MG63 (cell line): ENCODE measurements around the gene PCDHB9. TPM values are rescaled to one million over a fixed set of nuclear protein-coding genes. Genes with fewer than 3 reads are reported as not detected.
"Not testable (repeated sequence)": the region's sequence is repeated elsewhere in the genome, so short reads cannot be mapped to it uniquely, and the experiment has no call there.

ENCODE experiments used
- DNase-seq: peaks from one replicate; pipeline ENCODE4 v3.0.0-alpha.2; 2020
- H3K27me3 ChIP-seq: fragments of 250-450 bp; sonication (Bioruptor Pico); 2 replicates; pipeline ENCODE4 v1.5.1; 2020; ENCODE audit warnings: mild to moderate bottlenecking, moderate library complexity
- H3K36me3 ChIP-seq: fragments of 250-450 bp; sonication (Bioruptor Pico); 2 replicates; pipeline ENCODE4 v1.5.1; 2020; ENCODE audit warnings: mild to moderate bottlenecking, moderate library complexity
- H3K4me3 ChIP-seq: fragments of 250-450 bp; sonication (Bioruptor Pico); 2 replicates; pipeline ENCODE4 v1.5.1; 2020; ENCODE audit warnings: mild to moderate bottlenecking, moderate library complexity
- H3K9me3 ChIP-seq: fragments of 250-450 bp; sonication (Bioruptor Pico); 2 replicates; pipeline ENCODE4 v1.5.1; 2020; ENCODE audit warnings: mild to moderate bottlenecking, moderate library complexity
- total RNA-seq: library from RNA; depleted of rRNA; stranded (reverse); fragments of >200 nt; shearing (Covaris generic); gene quantifications from 2 replicates; pipeline ENCODE4 v1.2.3, GENCODE V29; 2014; ENCODE audit warnings: low replicate concordance; rRNA removed

PCDHB9 gene
- total RNA-seq, 1 experiment from 2014 or later = 1.9 TPM

DNA sequence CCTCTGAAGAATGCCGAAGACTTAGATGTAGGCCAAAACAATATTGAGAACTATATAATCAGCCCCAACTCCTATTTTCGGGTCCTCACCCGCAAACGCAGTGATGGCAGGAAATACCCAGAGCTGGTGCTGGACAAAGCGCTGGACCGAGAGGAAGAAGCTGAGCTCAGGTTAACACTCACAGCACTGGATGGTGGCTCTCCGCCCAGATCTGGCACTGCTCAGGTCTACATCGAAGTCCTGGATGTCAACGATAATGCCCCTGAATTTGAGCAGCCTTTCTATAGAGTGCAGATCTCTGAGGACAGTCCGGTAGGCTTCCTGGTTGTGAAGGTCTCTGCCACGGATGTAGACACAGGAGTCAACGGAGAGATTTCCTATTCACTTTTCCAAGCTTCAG lies 27.6 kb downstream of the PCDHB9 start:
- not testable (repeated sequence) for H3K27me3 ChIP-seq, H3K4me3 ChIP-seq, DNase-seq, H3K36me3 ChIP-seq, H3K9me3 ChIP-seq

GRCh38 chr5:141215504-141215903 lies 28.5 kb downstream of the PCDHB9 start:
- not testable (repeated sequence) for H3K4me3 ChIP-seq, H3K36me3 ChIP-seq, H3K27me3 ChIP-seq, H3K9me3 ChIP-seq, DNase-seq

- not testable (repeated sequence) for H3K4me3 ChIP-seq, H3K36me3 ChIP-seq, DNase-seq, H3K9me3 ChIP-seq, H3K27me3 ChIP-seq
Observed at GRCh38 chr5:141216035-141216434, 29.1 kb downstream of the PCDHB9 start.

GRCh38 chr5:141223112-141223783 lies 36.3 kb downstream of the PCDHB9 start, which contains the start of gene PCDHB14:
PCDHB14 (plus strand) TSS chr5:141223343; CDS start chr5:141223506, 163 bp downstream.
- Histone ChIP-seq H3K36me3 (no peaks in the 10 kb centered on the region), H3K9me3 (no peaks in the 10 kb centered on the region), H3K27me3 (peaks cover 8% of the 10 kb centered on the region), H3K4me3 (peak within 1 kb of the TSS; percentile 45)
- DNase-seq = peak; percentile 29

GRCh38 chr5:141224844-141225243 lies 37.9 kb downstream of the PCDHB9 start:
- not testable (repeated sequence) for DNase-seq, H3K9me3 ChIP-seq, H3K36me3 ChIP-seq, H3K27me3 ChIP-seq, H3K4me3 ChIP-seq

DNA sequence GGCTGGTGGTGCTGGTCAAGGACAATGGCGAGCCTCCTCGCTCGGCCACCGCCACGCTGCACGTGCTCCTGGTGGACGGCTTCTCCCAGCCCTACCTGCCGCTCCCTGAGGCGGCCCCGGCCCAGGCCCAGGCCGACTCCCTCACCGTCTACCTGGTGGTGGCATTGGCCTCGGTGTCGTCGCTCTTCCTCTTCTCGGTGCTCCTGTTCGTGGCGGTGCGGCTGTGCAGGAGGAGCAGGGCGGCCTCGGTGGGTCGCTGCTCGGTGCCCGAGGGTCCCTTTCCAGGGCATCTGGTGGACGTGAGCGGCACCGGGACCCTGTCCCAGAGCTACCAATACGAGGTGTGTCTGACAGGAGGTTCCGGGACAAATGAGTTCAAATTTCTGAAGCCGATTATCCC lies 38.5 kb downstream of the PCDHB9 start:
- not testable (repeated sequence) for H3K36me3 ChIP-seq, H3K9me3 ChIP-seq, H3K27me3 ChIP-seq, H3K4me3 ChIP-seq, DNase-seq

DNA sequence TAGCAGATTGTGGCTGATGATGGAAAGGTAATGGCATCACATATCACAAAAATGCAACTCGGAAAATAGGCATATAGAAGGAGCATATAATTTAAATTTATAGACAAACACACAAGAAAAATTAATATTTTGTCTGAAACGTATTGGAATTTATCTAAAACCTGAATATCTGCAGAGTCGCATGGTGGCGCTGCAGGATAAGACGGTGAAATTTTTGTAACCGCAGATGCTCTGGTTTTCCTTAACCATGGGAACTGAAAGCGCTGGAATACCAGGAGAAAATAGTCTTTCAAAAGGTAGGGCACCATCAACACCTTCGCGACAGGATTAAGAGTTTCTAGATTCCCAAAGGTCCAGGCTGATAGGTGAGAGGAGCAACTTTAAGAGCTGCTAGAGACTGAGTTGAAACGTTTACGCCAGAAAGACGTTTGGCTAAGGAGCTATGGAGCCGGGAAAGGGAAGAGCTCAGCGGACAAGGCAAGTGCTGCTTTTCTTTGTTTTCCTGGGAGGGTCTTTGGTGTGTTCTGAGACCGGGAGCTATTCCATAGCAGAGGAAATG lies 47.2 kb downstream of the PCDHB9 start:
- no peak for DNase-seq
- Histone ChIP-seq H3K27me3 (no peaks in the 10 kb centered on the region), H3K9me3 (peaks cover 30% of the 10 kb centered on the region), H3K36me3 (no peaks in the 10 kb centered on the region), H3K4me3 (peak overlapping the region; percentile 11; the same call in 1 of the 2 replicates)

GRCh38 chr5:141235922-141236321 lies 49.0 kb downstream of the PCDHB9 start:
- peaks cover 30% of the 10 kb centered on the region for H3K9me3 ChIP-seq
- not testable (repeated sequence) for H3K27me3 ChIP-seq, H3K36me3 ChIP-seq, H3K4me3 ChIP-seq, DNase-seq

DNA sequence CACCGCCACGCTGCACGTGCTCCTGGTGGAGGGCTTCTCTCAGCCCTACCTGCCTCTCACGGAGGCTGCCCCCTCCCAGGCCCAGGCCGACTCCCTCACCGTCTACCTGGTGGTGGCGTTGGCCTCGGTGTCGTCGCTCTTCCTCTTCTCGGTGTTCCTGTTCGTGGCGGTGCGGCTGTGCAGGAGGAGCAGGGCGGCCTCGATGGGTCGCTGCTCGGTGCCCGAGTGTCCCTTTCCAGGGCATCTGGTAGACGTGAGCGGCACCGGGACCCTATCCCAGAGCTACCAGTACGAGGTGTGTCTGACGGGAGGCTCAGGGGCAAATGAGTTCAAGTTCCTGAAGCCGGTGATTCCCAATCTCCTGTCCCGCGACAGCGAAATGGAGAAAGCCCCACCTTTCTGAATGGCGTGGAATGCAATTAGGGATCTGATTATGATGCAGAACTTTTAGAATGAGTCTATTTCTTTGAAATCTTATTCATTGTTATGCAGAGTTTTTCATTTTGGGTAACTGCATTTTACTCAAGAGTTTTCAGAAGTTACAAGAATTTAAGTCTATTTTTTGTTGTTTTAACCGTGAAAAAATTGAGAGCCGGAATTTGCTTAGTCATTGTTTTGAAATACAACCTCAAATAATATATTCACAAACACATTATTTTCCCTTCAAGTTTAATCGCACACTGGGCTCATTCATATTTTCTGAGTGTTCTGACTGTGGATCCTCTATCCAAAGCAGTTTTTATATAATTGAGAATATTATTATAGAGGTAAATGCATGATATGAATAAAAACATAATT lies 49.8 kb downstream of the PCDHB9 start:
- no peaks in the 10 kb centered on the region for H3K36me3 ChIP-seq
- DNase-seq = no peak
- H3K4me3 ChIP-seq = no peak overlapping the region
- no peaks in the 10 kb centered on the region for H3K27me3 ChIP-seq
- H3K9me3 ChIP-seq = peaks cover 30% of the 10 kb centered on the region

Other genes starting within 250 kb of the PCDHB9 start
- gene PCDHAC2, start 220.7 kb upstream of the PCDHB9 start, total RNA-seq = 0.07 TPM in 1 of 2 replicates, not detected in the other
- gene PCDHB1, start 135.8 kb upstream of the PCDHB9 start, total RNA-seq = not detected in 2 replicates
- gene PCDHB2, start 92.5 kb upstream of the PCDHB9 start, total RNA-seq = 6.0 and 7.0 TPM in 2 replicates
- not detected in 2 replicates for gene PCDHB3, start 86.7 kb upstream of the PCDHB9 start, total RNA-seq
- not detected in 2 replicates for gene PCDHB4, start 65.3 kb upstream of the PCDHB9 start, total RNA-seq
- gene PCDHB5, start 52.0 kb upstream of the PCDHB9 start, total RNA-seq = 2.3 TPM in 1 of 2 replicates, not detected in the other
- 0.10 TPM in 1 of 2 replicates, not detected in the other for gene PCDHB6, start 37.1 kb upstream of the PCDHB9 start, total RNA-seq
- 0.46 TPM in 1 of 2 replicates, not detected in the other for gene PCDHB7, start 14.5 kb upstream of the PCDHB9 start, total RNA-seq
- not detected in 2 replicates for gene PCDHB8, start 9.4 kb upstream of the PCDHB9 start, total RNA-seq
- gene PCDHB16, start 4.8 kb upstream of the PCDHB9 start, total RNA-seq = 0.10 and 1.2 TPM in 2 replicates
- gene PCDHB10, start 5.2 kb downstream of the PCDHB9 start, total RNA-seq = 0.10 TPM in 1 of 2 replicates, not detected in the other
- gene PCDHB11, start 12.5 kb downstream of the PCDHB9 start, total RNA-seq = 1.0 TPM in 1 of 2 replicates, not detected in the other
- 0.16 TPM in 1 of 2 replicates, not detected in the other for gene PCDHB12, start 21.6 kb downstream of the PCDHB9 start, total RNA-seq
- 0.40 TPM in 1 of 2 replicates, not detected in the other for gene PCDHB13, start 26.8 kb downstream of the PCDHB9 start, total RNA-seq
- gene PCDHB14, start 36.2 kb downstream of the PCDHB9 start, total RNA-seq = 0.74 and 3.8 TPM in 2 replicates
- 0.07 and 2.0 TPM in 2 replicates for gene PCDHB15, start 58.2 kb downstream of the PCDHB9 start, total RNA-seq
- not detected in 2 replicates for gene SLC25A2, start 116.9 kb downstream of the PCDHB9 start, total RNA-seq
- gene TAF7, start 133.6 kb downstream of the PCDHB9 start, total RNA-seq = 183 and 217 TPM in 2 replicates
- gene PCDHGA1, start 143.4 kb downstream of the PCDHB9 start, total RNA-seq = 0.42 and 0.56 TPM in 2 replicates
- gene PCDHGA2, start 151.6 kb downstream of the PCDHB9 start, total RNA-seq = not detected in 2 replicates
- gene PCDHGA3, start 156.7 kb downstream of the PCDHB9 start, total RNA-seq = not detected in 2 replicates
- 0.59 and 1.3 TPM in 2 replicates for gene PCDHGB1, start 162.9 kb downstream of the PCDHB9 start, total RNA-seq
- 0.23 and 0.44 TPM in 2 replicates for gene PCDHGA4, start 167.9 kb downstream of the PCDHB9 start, total RNA-seq
- 1.6 and 2.5 TPM in 2 replicates for gene PCDHGB2, start 172.8 kb downstream of the PCDHB9 start, total RNA-seq
- gene PCDHGA5, start 177.0 kb downstream of the PCDHB9 start, total RNA-seq = not detected in 2 replicates
- gene PCDHGB3, start 183.1 kb downstream of the PCDHB9 start, total RNA-seq = 0.81 TPM in 1 of 2 replicates, not detected in the other
- 0.20 and 2.3 TPM in 2 replicates for gene PCDHGA6, start 186.7 kb downstream of the PCDHB9 start, total RNA-seq
- 0.07 and 0.67 TPM in 2 replicates for gene PCDHGA7, start 195.6 kb downstream of the PCDHB9 start, total RNA-seq
- gene PCDHGB4, start 200.5 kb downstream of the PCDHB9 start, total RNA-seq = 0.17 and 0.26 TPM in 2 replicates
- 0.03 and 0.59 TPM in 2 replicates for gene PCDHGA8, start 205.5 kb downstream of the PCDHB9 start, total RNA-seq
- gene PCDHGB5, start 210.8 kb downstream of the PCDHB9 start, total RNA-seq = 0.53 TPM in 1 of 2 replicates, not detected in the other
- not detected in 2 replicates for gene PCDHGA9, start 215.6 kb downstream of the PCDHB9 start, total RNA-seq
- not detected in 2 replicates for gene PCDHGB6, start 220.9 kb downstream of the PCDHB9 start, total RNA-seq
- 1.0 and 1.2 TPM in 2 replicates for gene PCDHGA10, start 225.8 kb downstream of the PCDHB9 start, total RNA-seq
- 0.10 TPM in 1 of 2 replicates, not detected in the other for gene PCDHGB7, start 230.5 kb downstream of the PCDHB9 start, total RNA-seq
- gene PCDHGA11, start 233.9 kb downstream of the PCDHB9 start, total RNA-seq = not detected in 2 replicates
- gene PCDHGA12, start 243.3 kb downstream of the PCDHB9 start, total RNA-seq = not detected in 2 replicates